GM19023 (cell line): Measurements from ENCODE around the gene CFDP1.

ENCODE experiments used
- ATAC-seq: cut with Tn5 transposase; IDR thresholded peaks from one replicate; pipeline ENCODE4 v1.9.1; 2021; ENCODE audit warnings: mild to moderate bottlenecking, moderate library complexity; ENCODE audit not compliant: unreplicated experiment

The CFDP1 gene

GRCh38 chr16:75326333-75326732, 107.0 kb downstream of the CFDP1 start:
- no peak for ATAC-seq

DNA sequence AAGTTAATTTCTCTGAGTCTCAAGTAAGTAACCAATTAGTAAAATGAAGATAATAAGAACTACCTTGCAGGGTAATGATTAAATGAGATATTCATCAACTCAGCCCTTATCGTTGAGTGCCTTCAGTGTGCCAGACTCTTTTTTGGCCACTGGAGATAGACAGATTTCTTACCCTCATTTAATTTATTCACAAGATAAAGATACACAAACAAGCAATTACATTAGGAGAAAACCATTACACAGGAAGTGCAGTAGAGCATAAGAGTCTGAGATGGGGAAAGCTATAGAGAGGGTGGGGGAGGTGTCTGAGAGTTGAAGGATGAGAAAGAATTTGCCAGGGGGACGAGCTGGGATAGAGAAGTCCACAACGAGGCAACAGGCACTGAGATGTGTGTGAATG, 109.4 kb downstream of the CFDP1 start:
- no peak for ATAC-seq

- ATAC-seq: no peak
Observed at GRCh38 chr16:75323198-75323597, 110.1 kb downstream of the CFDP1 start.

GRCh38 chr16:75322740-75323139, 110.6 kb downstream of the CFDP1 start:
- no peak for ATAC-seq

- ATAC-seq: no peak
Observed at GRCh38 chr16:75320435-75320834, 112.9 kb downstream of the CFDP1 start.

- ATAC-seq: peak; percentile 71
Observed at GRCh38 chr16:75319513-75320411, 113.5 kb downstream of the CFDP1 start.

DNA sequence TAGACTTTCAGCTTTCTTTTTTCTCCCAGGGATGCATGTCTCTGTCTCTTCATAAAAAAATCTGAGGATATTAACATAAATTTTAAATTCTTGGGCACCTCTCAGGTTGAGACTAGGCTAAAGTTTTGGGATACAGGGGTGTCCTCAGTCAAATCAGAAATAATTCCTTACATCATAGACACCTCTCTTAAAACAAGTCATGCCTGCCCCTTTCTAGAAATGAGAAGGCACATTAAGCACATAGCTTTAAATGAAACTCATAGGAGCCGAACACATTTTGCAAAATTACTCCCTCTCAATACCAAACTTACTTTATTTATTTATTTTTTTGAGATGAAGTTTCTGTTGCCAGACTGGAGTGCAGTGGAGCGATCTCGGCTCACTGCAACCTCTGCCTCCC, 114.6 kb downstream of the CFDP1 start:
- no peak for ATAC-seq

- no peak for ATAC-seq
Observed at GRCh38 chr16:75317532-75317931, 115.8 kb downstream of the CFDP1 start.

DNA sequence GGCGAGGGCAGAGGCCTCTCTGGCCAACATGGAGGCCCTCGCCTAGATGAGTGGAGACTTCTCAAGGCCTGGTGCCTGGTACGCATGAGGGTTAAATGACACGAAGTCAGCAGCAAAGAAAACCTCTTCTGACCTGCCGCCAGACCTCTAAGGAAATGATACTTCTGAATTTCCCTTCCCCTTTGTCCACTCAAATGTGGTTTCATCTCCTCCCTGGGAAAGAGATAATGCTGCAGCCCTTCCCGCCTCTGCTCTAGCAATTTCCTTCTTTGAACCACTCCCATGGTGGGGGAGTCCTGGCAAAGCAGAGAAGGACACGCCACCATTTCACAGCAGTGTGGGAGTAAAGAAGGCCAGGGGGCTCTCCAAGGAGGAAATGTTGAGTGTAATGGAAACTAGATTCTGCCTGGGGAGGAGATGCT, 116.2 kb downstream of the CFDP1 start:
- no peak for ATAC-seq

DNA sequence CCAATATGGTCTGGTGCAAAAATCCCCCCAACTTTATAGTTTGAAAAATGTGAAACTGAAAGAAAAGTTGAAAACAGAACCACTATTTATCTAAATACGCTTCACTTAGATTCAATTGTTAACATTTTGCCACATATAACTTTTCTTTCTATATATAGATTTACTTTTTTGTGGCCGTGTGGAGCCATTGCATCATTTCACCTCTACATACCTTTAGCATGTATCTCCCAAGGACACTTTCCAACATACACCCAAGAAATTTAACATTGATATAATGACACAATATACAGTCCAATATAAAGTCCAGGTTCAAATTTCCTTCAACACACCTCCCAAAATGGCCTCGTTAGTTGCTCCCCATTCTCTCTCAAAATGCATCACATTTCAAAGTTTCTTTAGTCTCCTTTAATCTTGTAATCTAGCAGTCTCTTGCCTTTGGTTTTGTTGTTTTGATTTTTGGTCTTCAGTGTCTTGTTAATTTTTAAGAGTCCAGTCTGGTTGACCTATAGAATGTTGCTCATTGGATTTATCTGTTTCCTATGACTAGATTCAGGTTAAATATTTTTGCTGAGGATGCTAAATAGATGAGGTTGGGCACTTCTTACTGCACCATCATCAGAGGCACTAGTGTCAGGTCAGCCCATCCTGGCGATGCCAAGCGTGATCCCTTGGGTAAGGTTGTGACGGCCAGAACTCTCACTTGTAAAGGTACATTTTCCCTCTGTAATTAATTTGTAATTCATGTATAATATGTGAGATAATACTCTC, 117.6 kb downstream of the CFDP1 start:
- ATAC-seq: no peak

- ATAC-seq: no peak
Observed at GRCh38 chr16:75312875-75313274, 120.4 kb downstream of the CFDP1 start.

DNA sequence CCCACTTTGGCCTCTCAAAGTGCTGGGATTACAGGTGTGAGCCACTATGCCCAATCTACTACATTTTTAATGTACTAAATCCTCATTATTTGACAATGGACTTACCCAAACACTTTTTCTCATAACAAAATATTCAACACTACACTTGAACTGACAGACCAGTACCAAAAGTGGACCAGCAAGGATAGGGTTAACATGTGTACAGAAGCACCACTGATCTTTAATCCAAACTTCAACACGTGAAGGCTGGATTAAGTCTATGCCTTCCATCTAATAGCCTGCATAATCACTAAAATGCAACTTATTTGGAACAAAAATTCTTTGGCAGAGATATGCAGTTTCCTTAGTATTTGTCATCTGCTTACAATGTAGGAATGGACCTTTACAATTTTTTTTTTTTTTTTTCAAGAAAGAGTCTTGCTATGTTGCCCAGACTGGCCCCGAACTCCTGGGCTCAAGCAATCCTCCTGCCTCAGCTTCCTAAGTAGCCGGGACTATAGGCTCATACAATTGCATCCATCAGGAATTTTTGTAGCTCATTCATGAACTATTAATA, 121.8 kb downstream of the CFDP1 start:
- ATAC-seq: no peak

DNA sequence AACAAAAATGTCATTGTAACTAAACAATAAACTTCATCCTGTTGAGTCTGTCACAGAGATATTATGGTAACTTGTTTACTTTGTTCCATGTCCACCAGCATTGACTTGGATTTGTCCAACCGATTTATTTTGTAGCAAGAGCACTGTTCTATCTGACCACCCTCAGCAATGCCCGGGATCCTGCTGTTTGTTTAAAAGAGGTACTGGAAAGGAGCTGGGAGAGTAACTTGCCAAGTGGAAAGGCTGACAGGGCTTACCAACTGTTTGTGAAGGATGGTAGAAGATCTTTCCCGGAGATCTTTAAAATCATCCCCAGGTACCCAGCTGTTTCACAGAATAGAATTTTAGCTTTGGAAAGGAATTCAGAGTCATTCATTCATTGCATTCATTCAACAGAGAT, 122.8 kb downstream of the CFDP1 start:
- ATAC-seq: no peak

DNA sequence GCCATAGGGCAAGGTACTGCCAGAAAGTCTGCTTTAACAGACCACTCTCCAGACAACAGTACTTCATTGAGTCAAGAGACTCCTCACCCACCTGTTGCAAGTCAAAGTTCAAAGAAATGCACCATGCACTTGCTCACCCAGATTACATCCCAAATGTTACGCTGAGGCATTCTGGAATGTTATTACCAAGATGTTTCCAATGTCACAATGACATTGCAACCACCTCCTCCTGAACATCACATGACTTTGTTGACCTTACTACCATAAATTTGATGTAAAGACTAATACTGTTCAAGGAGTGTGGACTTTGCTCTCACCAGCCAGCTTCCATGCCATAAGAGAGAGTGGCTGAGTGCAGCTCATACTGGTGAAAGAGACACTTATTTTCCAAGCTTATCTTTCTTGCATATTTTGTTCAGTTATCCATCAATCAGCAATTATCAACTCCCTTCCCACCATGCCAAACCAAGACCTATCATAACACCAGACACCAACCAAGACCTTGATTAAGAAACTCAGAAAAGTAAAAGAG, 123.3 kb downstream of the CFDP1 start:
- ATAC-seq: no peak

- ATAC-seq: no peak
Observed at GRCh38 chr16:75309156-75309555, 124.1 kb downstream of the CFDP1 start.

- no peak for ATAC-seq
Observed at GRCh38 chr16:75308011-75308410, 125.3 kb downstream of the CFDP1 start.

GRCh38 chr16:75307506-75307905, 125.8 kb downstream of the CFDP1 start:
- no peak for ATAC-seq

DNA sequence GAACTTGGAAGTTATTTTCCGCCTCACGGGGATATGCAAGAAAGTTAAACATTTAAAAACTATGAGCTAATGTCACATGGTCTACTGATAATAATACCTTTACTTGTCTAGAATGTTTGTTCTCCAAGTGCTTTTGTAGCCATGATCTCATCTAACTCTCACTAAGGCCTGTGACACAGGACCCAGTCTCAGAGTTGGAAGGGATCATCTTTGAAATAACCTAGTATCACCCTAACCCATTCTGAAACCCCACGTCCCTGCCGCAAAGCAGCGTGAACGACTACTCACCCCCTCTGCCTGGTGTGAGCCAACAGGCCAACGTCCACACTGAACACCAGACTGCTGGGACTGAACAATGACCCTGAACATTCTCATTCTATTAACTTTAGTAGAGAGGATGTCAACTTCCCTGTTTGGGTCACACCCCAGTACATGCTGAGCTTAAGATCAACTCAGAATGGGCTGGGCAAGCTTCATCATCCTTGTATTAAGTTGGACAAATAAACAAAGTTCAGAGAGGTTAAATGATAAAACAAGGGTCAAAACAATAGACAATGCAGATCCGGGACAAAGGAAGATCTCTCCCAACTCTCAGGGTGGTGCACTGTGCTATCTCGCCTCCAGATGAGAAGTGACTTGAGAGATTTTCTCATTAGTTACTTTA, 127.1 kb downstream of the CFDP1 start:
- ATAC-seq: no peak

DNA sequence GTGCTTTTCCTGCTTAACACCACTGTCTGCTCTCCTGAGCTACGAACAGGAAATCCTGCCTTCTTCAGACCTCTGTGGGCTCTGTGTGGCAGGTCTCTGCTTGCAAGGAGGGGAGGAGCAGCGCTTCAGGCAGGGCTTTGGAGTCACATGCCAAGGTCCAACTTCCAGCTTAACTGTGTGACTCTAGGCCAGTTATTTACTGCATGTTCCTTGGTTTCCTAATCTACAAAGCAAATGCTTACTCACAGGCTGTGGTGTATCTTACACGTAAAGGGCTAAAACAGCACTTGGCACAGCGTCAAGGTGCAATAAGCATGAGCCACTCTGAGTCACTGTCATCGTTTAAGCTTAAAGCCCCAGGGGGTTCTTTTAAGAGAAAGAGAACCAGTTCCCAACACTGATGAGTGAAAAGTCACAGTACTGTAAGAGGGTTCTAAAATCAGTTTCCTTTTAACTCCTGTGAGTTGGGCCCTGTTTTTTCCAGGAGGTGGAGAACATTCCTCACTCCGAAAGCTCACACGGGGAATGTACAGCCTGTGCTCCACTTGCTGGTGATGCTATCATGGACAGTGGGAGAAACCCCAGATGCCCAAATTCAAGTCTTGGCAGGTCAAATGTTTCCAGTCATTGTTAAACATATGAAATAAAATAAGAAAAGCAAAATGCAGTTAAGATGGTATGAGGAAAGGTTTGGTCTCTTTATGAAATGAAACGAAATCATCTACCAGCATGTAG, 127.8 kb downstream of the CFDP1 start:
- peak; percentile 69 for ATAC-seq
